Heart left ventricle (tissue), 13 donors: ENCODE results near the gene GALR3.

Source experiments
- CTCF ChIP-seq, 12 donors: fragments of 200-600 bp; sonication (generic) in 4 of 12; IDR thresholded peaks; one replicate each; pipeline versions ENCODE4 v1.5.0 to v1.8.0; 2018 to 2022; ENCODE audit warnings: antibody characterized with exemption in 12 of 12, mild to moderate bottlenecking in 5 of 12
- POLR2A ChIP-seq, 2 donors: fragments of 450-650 bp; IDR thresholded peaks; one replicate each; pipeline ENCODE4 v1.6.1; 2017; ENCODE audit warnings: antibody characterized with exemption in 2 of 2, mild to moderate bottlenecking in 2 of 2, moderate library complexity in 2 of 2
- donor health status: ischemic (EF 13 %, LVEDD 7.1; RV severe dilation, severe dysfunction).
- donor health status: DM: no; HTN: yes; CAD: no.
- donor health status: DM: no; HTN: no; CAD: no.
- donor health status: ischemic (EF 25% LVEDD 6.9; RV normal size, moderate dysfunction).
- donor health status: ischemic (EF 25% LVEDD 5.7; RV mildly dilated, moderate dysfunction).
- donor health status: ischemic (EF 35%, LVEDD 5.7; RV mildly dilated, moderate dysfunction).
- donor health status: nonischemic (EF 11% LVEDD 7.7; RV severe dilation, severe dysfunction).
- donor health status: DM: yes; HTN: yes; CAD: no.
- donor health status: PGD.
- donor health status: ischemic (EF 29% LVEDD 5.4; RV normal size, mild dysfunction).
- donor health status: nonischemic (EF 23%, LVEDD 6.1; RV moderate dilation, normal function).

GRCh38 chr22:37822079-37822833 is 926 bp upstream of the GALR3 start:
- TF ChIP-seq POLR2A (IDR thresholded peaks at IDR 0.05) (no peak), CTCF (IDR thresholded peaks at IDR 0.05) (no peak)
